H1 (cell line): ENCODE measurements around the gene DDX5. TPM values are rescaled to one million over a fixed set of nuclear protein-coding genes. Genes with fewer than 3 reads are reported as not detected.

Source experiments
- CTCF ChIA-PET: fragments of 300-600 bp; sonication (Branson Sonifier 250); formaldehyde crosslinking; loops from one replicate; lab custom pipeline; 2021; ENCODE audit not compliant: partially characterized antibody; lab: Charles Lee
- POLR2A ChIA-PET: fragments of 300-600 bp; sonication (Branson Sonifier 250); formaldehyde crosslinking; loops from one replicate; lab custom pipeline; 2021; ENCODE audit warnings: inconsistent platforms; ENCODE audit not compliant: partially characterized antibody; lab: Charles Lee
- DNase-seq, 2 experiments: peaks; one replicate each; pipeline versions ENCODE4 v3.0.0 to v3.0.0-alpha.2; 2010 to 2022; ENCODE audit warnings: low spot score in 2 of 2, low read depth in 1 of 2, mixed read lengths in 1 of 2
- FAIRE-seq: peaks from 2 replicates; lab custom pipeline; 2011; peaks lifted over from hg19 to GRCh38; lab: Jason Lieb, UNC
- H2AFZ ChIP-seq: 2 replicates; pipeline ENCODE4 v1.8.1; 2012; ENCODE audit warnings: low read length, inconsistent platforms
- H2AK5ac ChIP-seq: 2 replicates; pipeline ENCODE4 v1.6.1; 2013; ENCODE audit warnings: low read depth, low read length
- H2BK120ac ChIP-seq: replicated peaks from 2 replicates; pipeline ENCODE3; 2013; ENCODE audit warnings: low read depth, low read length, inconsistent platforms
- H2BK12ac ChIP-seq: 2 replicates; pipeline ENCODE4 v1.6.1; 2013; ENCODE audit warnings: low read depth, low read length
- H2BK15ac ChIP-seq: 2 replicates; pipeline ENCODE4 v1.6.1; 2013; ENCODE audit warnings: low read length
- H2BK20ac ChIP-seq: 2 replicates; pipeline ENCODE4 v1.6.1; 2013; ENCODE audit warnings: low read length
- H2BK5ac ChIP-seq: 2 replicates; pipeline ENCODE4 v1.6.1; 2013; ENCODE audit warnings: low read depth, low read length
- H3K14ac ChIP-seq: 2 replicates; pipeline ENCODE4 v1.6.1; 2013; ENCODE audit warnings: inconsistent platforms; ENCODE audit not compliant: insufficient read length
- H3K18ac ChIP-seq: 2 replicates; pipeline ENCODE4 v1.6.1; 2013; ENCODE audit warnings: low read length; ENCODE audit errors: extremely low read depth
- H3K23ac ChIP-seq: 2 replicates; pipeline ENCODE4 v1.6.1; 2013; ENCODE audit warnings: inconsistent platforms; ENCODE audit not compliant: insufficient read length
- H3K23me2 ChIP-seq: 2 replicates; pipeline ENCODE4 v1.6.1; 2013; ENCODE audit warnings: low read depth, low read length
- H3K27ac ChIP-seq: 2 replicates; pipeline ENCODE4 v1.6.1; 2011; ENCODE audit warnings: low read depth, low read length, inconsistent platforms
- H3K27me3 ChIP-seq, 4 experiments: replicated peaks in 1 of 4; 1 replicate in 1 of 4; 2 replicates in 3 of 4; pipeline versions ENCODE4 v1.6.1 to v1.8.1; 2011 to 2013; ENCODE audit warnings: low read length in 3 of 4, mild to moderate bottlenecking in 3 of 4, inconsistent platforms in 2 of 4, mixed read lengths in 2 of 4, moderate library complexity in 1 of 4; ENCODE audit not compliant: control insufficient read depth in 3 of 4, insufficient read depth in 3 of 4; ENCODE audit errors: extremely low read depth in 1 of 4
- H3K36me3 ChIP-seq, 4 experiments: 2 replicates each; pipeline versions ENCODE4 v1.6.1 to v1.8.1; 2011 to 2013; ENCODE audit warnings: mild to moderate bottlenecking in 4 of 4, low read length in 3 of 4, moderate library complexity in 2 of 4, control low read depth in 1 of 4, inconsistent platforms in 1 of 4; ENCODE audit not compliant: insufficient read depth in 4 of 4, control insufficient read depth in 2 of 4
- H3K4ac ChIP-seq: replicated peaks from 2 replicates; pipeline ENCODE3; 2013; ENCODE audit warnings: low read length, low read depth, mixed read lengths, inconsistent platforms; ENCODE audit not compliant: insufficient read length
- H3K4me1 ChIP-seq, 4 experiments: replicated peaks in 1 of 4; 1 replicate in 1 of 4; 2 replicates in 3 of 4; pipeline versions ENCODE4 v1.6.1 to v1.8.1; 2011 to 2013; ENCODE audit warnings: low read length in 3 of 4, inconsistent platforms in 2 of 4, mixed read lengths in 1 of 4; ENCODE audit not compliant: insufficient read depth in 4 of 4, control insufficient read depth in 3 of 4
- H3K4me2 ChIP-seq, 2 experiments: 2 replicates each; pipeline versions ENCODE4 v1.6.1 to v1.8.1; 2011 to 2013; ENCODE audit warnings: low read depth in 2 of 2, low read length in 2 of 2, control low read depth in 1 of 2, inconsistent platforms in 1 of 2, mild to moderate bottlenecking in 1 of 2; ENCODE audit not compliant: insufficient read depth in 1 of 2
- H3K4me3 ChIP-seq, 4 experiments: fragments of 200-600, 300-600 bp in 1 of 4; sonication (generic), shearing (Covaris generic), sonication (Bioruptor Twin) in 1 of 4; 2 replicates each; pipeline versions ENCODE4 v1.5.1 to v1.8.1; 2011 to 2016; ENCODE audit warnings: low read length in 4 of 4, low read depth in 3 of 4, control low read depth in 2 of 4, inconsistent platforms in 2 of 4, mild to moderate bottlenecking in 2 of 4, mixed read lengths in 1 of 4, moderate library complexity in 1 of 4; ENCODE audit not compliant: insufficient read depth in 2 of 4; ENCODE audit errors: extremely low read depth in 1 of 4
- H3K56ac ChIP-seq: replicated peaks from 2 replicates; pipeline ENCODE3; 2013; ENCODE audit warnings: low read depth, mild to moderate bottlenecking, mixed read lengths, low read length, inconsistent platforms; ENCODE audit not compliant: insufficient read length
- H3K79me1 ChIP-seq: 2 replicates; pipeline ENCODE4 v1.6.1; 2013; ENCODE audit warnings: low read depth, low read length, control low read depth
- H3K79me2 ChIP-seq, 2 experiments: 2 replicates each; pipeline versions ENCODE4 v1.6.1 to v1.8.1; 2012 to 2013; ENCODE audit warnings: low read length in 2 of 2, mild to moderate bottlenecking in 2 of 2, inconsistent platforms in 1 of 2; ENCODE audit not compliant: insufficient read depth in 2 of 2, control insufficient read depth in 1 of 2
- H3K9ac ChIP-seq, 4 experiments: replicated peaks in 1 of 4; 1 replicate in 1 of 4; 2 replicates in 3 of 4; pipeline versions ENCODE4 v1.6.1 to v1.8.1; 2011 to 2013; ENCODE audit warnings: low read depth in 3 of 4, low read length in 3 of 4, control low read depth in 2 of 4, mild to moderate bottlenecking in 2 of 4, moderate library complexity in 2 of 4, inconsistent platforms in 1 of 4; ENCODE audit errors: extremely low read depth in 1 of 4
- H3K9me3 ChIP-seq, 2 experiments: 2 replicates each; pipeline versions ENCODE4 v1.6.1 to v1.8.1; 2012 to 2013; ENCODE audit warnings: mild to moderate bottlenecking in 2 of 2, moderate library complexity in 2 of 2, control low read depth in 1 of 2, inconsistent platforms in 1 of 2, low read depth in 1 of 2, low read length in 1 of 2, mixed read lengths in 1 of 2; ENCODE audit not compliant: insufficient read depth in 2 of 2
- H4K20me1 ChIP-seq, 2 experiments: replicated peaks in 1 of 2; 2 replicates each; pipeline versions ENCODE3 to v1.8.1; 2011 to 2013; ENCODE audit warnings: inconsistent platforms in 2 of 2, low read length in 2 of 2, mild to moderate bottlenecking in 1 of 2; ENCODE audit not compliant: insufficient read depth in 2 of 2, control insufficient read depth in 1 of 2
- H4K5ac ChIP-seq: 2 replicates; pipeline ENCODE4 v1.6.1; 2013; ENCODE audit warnings: low read length, low read depth, mixed read lengths, inconsistent platforms; ENCODE audit not compliant: insufficient read length
- H4K8ac ChIP-seq: 2 replicates; pipeline ENCODE4 v1.8.0; 2013; ENCODE audit warnings: mild to moderate bottlenecking, moderate library complexity, low read length, inconsistent platforms; ENCODE audit not compliant: insufficient read depth; ENCODE audit errors: extremely low read depth
- H4K91ac ChIP-seq: replicated peaks from 2 replicates; pipeline ENCODE3; 2013; ENCODE audit warnings: low read length, mixed read lengths, inconsistent platforms; ENCODE audit not compliant: insufficient read length
- TAF7 ChIP-seq: optimal IDR thresholded peaks from 2 replicates; pipeline ENCODE3; 2011; ENCODE audit warnings: low read depth, mild to moderate bottlenecking, inconsistent platforms, low read length, moderate library complexity, borderline replicate concordance
- YY1 ChIP-seq: IDR thresholded peaks from 2 replicates; pipeline ENCODE4 v1.6.1; 2011; ENCODE audit warnings: low read depth, mild to moderate bottlenecking, low read length
- WGBS, 2 experiments: shearing (Covaris generic) in 1 of 2; methylation state at CpG; one replicate each; pipeline versions ENCODE4 v1.1.6 to v1.1.7; 2013 to 2015; ENCODE audit warnings: low lambda C conversion rate in 2 of 2, mixed read lengths in 2 of 2, inconsistent platforms in 1 of 2, low coverage in 1 of 2, missing lambda C conversion rate in 1 of 2; ENCODE audit not compliant: insufficient replicate concordance in 2 of 2, insufficient coverage in 1 of 2, insufficient read length in 1 of 2; ENCODE audit errors: extremely low coverage in 1 of 2, missing lambda C conversion rate in 1 of 2; 5-methylcytosine and 5-hydroxymethylcytosine counted together
- polyA plus RNA-seq, 7 experiments: library from polyadenylated mRNA; depleted of rRNA in 3 of 7; stranded (reverse) in 5 of 7; unstranded in 2 of 7; fragments of >200 nt in 5 of 7; fragments of 200-250 nt in 2 of 7; gene quantifications; 1 replicate in 5 of 7; 2 replicates in 1 of 7; 4 replicates in 1 of 7; pipeline versions ENCODE4 v1.2.1 to v1.2.3, GENCODE V29; 2011 to 2013; ENCODE audit warnings: missing spikeins in 2 of 7, mixed read lengths in 2 of 7
- total RNA-seq: library from RNA; stranded (reverse); fragmentation: NEBNext Ultra II Directional; extraction: Animal tissue kit (Norgen Biotek cat#: 25700); gene quantifications from 2 replicates; pipeline ENCODE4 v1.2.1, GENCODE V29; 2021

DDX5 gene
- total and polyA plus RNA-seq, 2 of the 8 experiments (the other 6 are each of a cell fraction or from before 2014, with no cell fraction given): 572 to 591 TPM

DNA sequence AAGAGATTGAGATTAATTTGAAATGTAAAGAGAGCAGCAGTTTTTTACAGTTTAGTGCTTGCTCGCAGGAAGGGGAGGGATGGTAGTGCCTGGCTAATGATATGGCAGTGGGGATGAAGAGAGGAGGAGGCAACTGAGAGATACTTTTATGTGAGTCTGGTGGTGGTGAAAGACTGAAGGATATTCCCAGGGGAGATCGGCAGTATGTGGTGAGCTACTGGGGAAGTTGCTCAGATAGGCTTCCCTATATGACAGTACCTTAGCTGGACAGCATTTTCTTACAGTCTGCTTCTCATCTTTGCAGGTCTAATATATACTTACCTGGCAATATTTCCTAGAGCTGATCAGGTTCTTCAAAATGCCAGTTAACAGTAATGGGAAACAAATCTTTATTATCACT lies 9.3 kb upstream of the DDX5 start:
- no peak overlapping the region for H3K18ac ChIP-seq
- H4K91ac ChIP-seq: no peak overlapping the region
- H3K9ac ChIP-seq: no peak overlapping the region
- H2BK20ac ChIP-seq: no peak overlapping the region
- no peak overlapping the region for H2AK5ac ChIP-seq
- H4K5ac ChIP-seq: no peak overlapping the region
- CTCF ChIA-PET: interaction anchor here (0.8 to 1.3 kb wide), 3 partner anchors 19 to 134 kb away, joined by 3 to 4 read pairs (median 3); no protein-coding TSS in a partner anchor
- H3K79me2 ChIP-seq: peaks cover 0 to 27% of the 10 kb centered on the region in 2 experiments; a peak in 2 of 4 replicates
- no peak overlapping the region for H2AFZ ChIP-seq
- no peak overlapping the region for H2BK15ac ChIP-seq
- no peak overlapping the region for H3K23ac ChIP-seq
- H3K27me3 ChIP-seq: no peaks in the 10 kb centered on the region
- H3K9me3 ChIP-seq: no peaks in the 10 kb centered on the region
- no peaks in the 10 kb centered on the region for H3K23me2 ChIP-seq
- H3K56ac ChIP-seq: no peak overlapping the region
- no peak overlapping the region for H3K4me2 ChIP-seq
- no peak overlapping the region for H3K27ac ChIP-seq
- H2BK5ac ChIP-seq: no peak overlapping the region
- H3K4me3 ChIP-seq: no peak overlapping the region
- no peak overlapping the region for H3K14ac ChIP-seq
- peaks cover 9 to 92% (median 59%) of the 10 kb centered on the region in 4 experiments for H3K36me3 ChIP-seq
- POLR2A ChIA-PET: interaction anchor here (0.8 to 3.2 kb wide), 5 partner anchors 9 to 61 kb away, joined by 3 to 37 read pairs (median 3); partner anchors contain the start of genes CEP95, DDX5 and POLG2
- TF ChIP-seq YY1: no peak
- no peak for TF ChIP-seq TAF7
- TF ChIP-seq, all 59 proteins: peak for 0
- no peak overlapping the region for H3K4ac ChIP-seq
- H3K79me1 ChIP-seq: peaks cover 2% of the 10 kb centered on the region; the same call in 1 of the 2 replicates
- 98% methylated on average over 2 of the region's 2 CpGs; no CpG with 5 or more reads in 1 of the 2 experiments for WGBS, 2 experiments
- FAIRE-seq (no peak), DNase-seq (no peak)
- no peak overlapping the region for H2BK120ac ChIP-seq
- H3K4me1 ChIP-seq: peaks cover 0 to 2% (median under 1%) of the 10 kb centered on the region in 4 experiments; a peak in 4 of 7 replicates
- no peak overlapping the region for H2BK12ac ChIP-seq
- H4K20me1 ChIP-seq: peaks cover 4 to 7% of the 10 kb centered on the region in 2 experiments
- no peak overlapping the region for H4K8ac ChIP-seq
